ENCODE data around the gene SLC22A12.

DNA sequence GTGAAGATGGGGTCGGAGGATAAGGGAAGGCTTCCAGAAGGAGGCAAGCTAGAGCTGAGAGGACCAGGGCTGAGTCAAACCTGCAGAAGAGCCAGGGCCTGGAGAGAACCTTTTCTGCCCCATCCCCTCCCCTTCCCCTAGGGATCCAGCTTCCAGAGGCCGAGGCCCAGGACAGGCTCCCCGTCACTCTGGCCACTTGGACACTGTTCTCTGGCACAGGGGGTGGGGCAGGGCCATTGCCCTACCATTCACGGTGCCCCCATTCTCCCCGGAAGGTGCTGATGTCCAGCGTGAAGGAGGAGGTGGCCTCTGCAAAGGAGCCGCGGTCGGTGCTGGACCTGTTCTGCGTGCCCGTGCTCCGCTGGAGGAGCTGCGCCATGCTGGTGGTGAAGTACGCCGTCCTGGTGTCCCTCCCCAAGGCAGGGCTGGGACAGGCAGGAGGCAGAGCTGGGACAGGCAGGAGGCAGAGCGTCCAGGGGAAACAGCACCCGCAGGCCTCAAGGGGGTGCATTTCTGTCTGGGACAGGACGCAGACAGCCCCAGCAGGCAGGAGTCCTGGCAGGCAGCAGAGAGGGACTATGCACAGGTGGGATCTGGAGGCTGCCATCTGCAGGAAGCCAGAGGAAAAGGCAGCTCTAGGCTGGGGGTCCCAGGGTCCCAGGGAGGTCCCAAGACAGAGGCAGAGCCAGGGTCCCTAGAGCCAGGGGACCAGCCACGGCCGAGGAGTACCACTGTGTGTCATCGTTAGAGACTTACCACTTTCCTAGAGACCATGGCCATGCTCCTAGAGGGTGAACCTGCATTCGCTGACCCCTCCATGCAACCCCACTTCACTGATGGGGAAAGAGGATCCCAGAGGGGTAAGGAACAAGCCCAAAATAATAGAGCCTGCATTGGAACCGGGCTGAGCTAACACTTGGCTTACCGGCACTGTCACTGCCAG lies 25.8 kb upstream of the SLC22A12 start:
- peak; percentile 57 to 82 for TF ChIP-seq CTCF (conservative IDR thresholded peaks at IDR 0.05; ENCODE audit: low read depth in 2 of 2)
- TF ChIP-seq REST (IDR thresholded peaks at IDR 0.05; ENCODE audit: unreplicated experiment), result no peak
- no peak for TF ChIP-seq CREB1 (CRISPR knock-in tag; IDR thresholded peaks at IDR 0.05; ENCODE audit: low read depth)
- no peak for TF ChIP-seq POLR2AphosphoS5 (IDR thresholded peaks at IDR 0.05; ENCODE audit: low read depth)
- no peak for TF ChIP-seq EZH2 (IDR thresholded peaks at IDR 0.05; ENCODE audit: low read depth, unreplicated experiment)
- no peak for TF ChIP-seq ETS1 (IDR thresholded peaks at IDR 0.05)
- TF ChIP-seq EZH2phosphoT487 (IDR thresholded peaks at IDR 0.05; ENCODE audit: unreplicated experiment), result no peak
- no peak for TF ChIP-seq ZNF331 (CRISPR knock-in tag; IDR thresholded peaks at IDR 0.05; ENCODE audit: low read depth)
- no peak for TF ChIP-seq JUNB (IDR thresholded peaks at IDR 0.05; ENCODE audit: unreplicated experiment)
